H9 (cell line): ENCODE data around the gene ITGA1. TPM values are rescaled to one million over a fixed set of nuclear protein-coding genes. Genes with fewer than 3 reads are reported as not detected.

Experiments
- DNase-seq: peaks from one replicate; pipeline ENCODE4 v3.0.0-alpha.2; 2017
- H2AFZ ChIP-seq: one replicate; pipeline ENCODE4 v1.6.1; 2013; ENCODE audit warnings: mild to moderate bottlenecking, low read length, control low read depth, moderate library complexity
- H2AK5ac ChIP-seq: 2 replicates; pipeline ENCODE4 v1.6.1; 2013; ENCODE audit warnings: low read length, control low read depth, mixed read lengths; ENCODE audit not compliant: insufficient read length
- H2BK120ac ChIP-seq: one replicate; pipeline ENCODE4 v1.6.1; 2013; ENCODE audit warnings: low read depth, mild to moderate bottlenecking, low read length, control low read depth, inconsistent platforms; ENCODE audit not compliant: poor library complexity, severe bottlenecking
- H2BK12ac ChIP-seq: 2 replicates; pipeline ENCODE4 v1.6.1; 2013; ENCODE audit warnings: low read length, control low read depth, mixed read lengths, low read depth; ENCODE audit not compliant: insufficient read length
- H2BK15ac ChIP-seq: 2 replicates; pipeline ENCODE4 v1.6.1; 2013; ENCODE audit warnings: low read depth, low read length, control low read depth
- H2BK20ac ChIP-seq: one replicate; pipeline ENCODE4 v1.6.1; 2013; ENCODE audit warnings: low read depth, mild to moderate bottlenecking, low read length, control low read depth, inconsistent platforms; ENCODE audit not compliant: poor library complexity, severe bottlenecking
- H2BK5ac ChIP-seq: 2 replicates; pipeline ENCODE4 v1.6.1; 2013; ENCODE audit warnings: low read length, control low read depth, mixed read lengths; ENCODE audit not compliant: insufficient read length
- H3K14ac ChIP-seq: 2 replicates; pipeline ENCODE4 v1.6.1; 2013; ENCODE audit warnings: low read length, control low read depth; ENCODE audit not compliant: insufficient read depth
- H3K18ac ChIP-seq: 2 replicates; pipeline ENCODE4 v1.6.1; 2013; ENCODE audit warnings: low read depth, mild to moderate bottlenecking, mixed read lengths, low read length, control low read depth; ENCODE audit not compliant: insufficient read length
- H3K23ac ChIP-seq: 2 replicates; pipeline ENCODE4 v1.6.1; 2013; ENCODE audit warnings: low read length, control low read depth, mixed read lengths, low read depth; ENCODE audit not compliant: insufficient read length
- H3K23me2 ChIP-seq: 2 replicates; pipeline ENCODE4 v1.6.1; 2013; ENCODE audit warnings: low read depth, mild to moderate bottlenecking, mixed read lengths, low read length, control low read depth; ENCODE audit not compliant: insufficient read length, poor library complexity, severe bottlenecking
- H3K27ac ChIP-seq: 2 replicates; pipeline ENCODE4 v1.5.1; 2013; ENCODE audit warnings: low read length, control low read depth, mixed read lengths, low read depth; ENCODE audit not compliant: insufficient read length
- H3K27me3 ChIP-seq: 2 replicates; pipeline ENCODE4 v1.6.1; 2013; ENCODE audit warnings: low read length, control low read depth, inconsistent platforms; ENCODE audit not compliant: insufficient read depth
- H3K4ac ChIP-seq: 2 replicates; pipeline ENCODE4 v1.6.1; 2013; ENCODE audit warnings: low read depth, mild to moderate bottlenecking, control low read depth, inconsistent platforms, low read length, moderate library complexity
- H3K4me1 ChIP-seq: 2 replicates; pipeline ENCODE4 v1.6.1; 2013; ENCODE audit warnings: low read length, control low read depth, inconsistent platforms; ENCODE audit not compliant: insufficient read depth
- H3K4me2 ChIP-seq: 2 replicates; pipeline ENCODE4 v1.6.1; 2013; ENCODE audit warnings: low read length, control low read depth, mixed read lengths; ENCODE audit not compliant: insufficient read length, insufficient read depth
- H3K56ac ChIP-seq: 2 replicates; pipeline ENCODE4 v1.6.1; 2013; ENCODE audit warnings: low read depth, mild to moderate bottlenecking, mixed read lengths, low read length, control low read depth; ENCODE audit not compliant: insufficient read length
- H3K79me1 ChIP-seq: 2 replicates; pipeline ENCODE4 v1.6.1; 2013; ENCODE audit warnings: low read depth, mild to moderate bottlenecking, moderate library complexity, low read length, control low read depth, inconsistent platforms; ENCODE audit not compliant: insufficient read depth, poor library complexity, severe bottlenecking
- H3K79me2 ChIP-seq: 2 replicates; pipeline ENCODE4 v1.6.1; 2013; ENCODE audit warnings: low read length, control low read depth, inconsistent platforms; ENCODE audit not compliant: insufficient read depth
- H3K9ac ChIP-seq: 2 replicates; pipeline ENCODE4 v1.6.1; 2013; ENCODE audit warnings: low read length, control low read depth, mixed read lengths; ENCODE audit not compliant: insufficient read length; ENCODE audit errors: extremely low read depth
- H3K9me3 ChIP-seq: one replicate; pipeline ENCODE4 v1.6.1; 2013; ENCODE audit warnings: low read depth, low read length, inconsistent platforms; ENCODE audit not compliant: control insufficient read depth
- H3T11ph ChIP-seq: one replicate; pipeline ENCODE4 v1.6.1; 2013; ENCODE audit warnings: mild to moderate bottlenecking, low read length, control low read depth, inconsistent platforms
- H4K20me1 ChIP-seq: one replicate; pipeline ENCODE4 v1.6.1; 2013; ENCODE audit not compliant: control insufficient read depth, insufficient read length, insufficient read depth
- H4K5ac ChIP-seq: 2 replicates; pipeline ENCODE4 v1.6.1; 2013; ENCODE audit warnings: low read depth, mild to moderate bottlenecking, mixed read lengths, low read length, control low read depth; ENCODE audit not compliant: insufficient read length
- H4K8ac ChIP-seq: replicated peaks from 2 replicates; pipeline ENCODE4 v1.6.1; 2013; ENCODE audit warnings: low read length, control low read depth, mixed read lengths, low read depth; ENCODE audit not compliant: insufficient read length
- H4K91ac ChIP-seq: 2 replicates; pipeline ENCODE4 v1.6.1; 2013; ENCODE audit warnings: low read depth, mild to moderate bottlenecking, moderate library complexity, mixed read lengths, low read length, control low read depth; ENCODE audit not compliant: insufficient read length
- H3K27ac Mint-ChIP-seq, 3 experiments: 2 replicates in 2 of 3; 3 replicates in 1 of 3; pipeline ENCODE4 v1.8.0; 2020 to 2021; ENCODE audit warnings: mixed read lengths in 3 of 3, mild to moderate bottlenecking in 1 of 3, moderate library complexity in 1 of 3
- H3K27me3 Mint-ChIP-seq: 2 replicates; pipeline ENCODE4 v1.8.0; 2021; ENCODE audit warnings: low read depth, mild to moderate bottlenecking, moderate library complexity, mixed read lengths
- H3K36me3 Mint-ChIP-seq, 3 experiments: 2 replicates in 2 of 3; 3 replicates in 1 of 3; pipeline ENCODE4 v1.8.0; 2020 to 2021; ENCODE audit warnings: low read depth in 3 of 3, mixed read lengths in 3 of 3; ENCODE audit not compliant: insufficient read depth in 1 of 3
- H3K4me1 Mint-ChIP-seq, 2 experiments: 2 replicates each; pipeline ENCODE4 v1.8.0; 2020; ENCODE audit warnings: mixed read lengths in 2 of 2
- H3K4me3 Mint-ChIP-seq, 2 experiments: 2 replicates in 1 of 2; 3 replicates in 1 of 2; pipeline ENCODE4 v1.8.0; 2020 to 2021; ENCODE audit warnings: mild to moderate bottlenecking in 2 of 2, mixed read lengths in 2 of 2, moderate library complexity in 1 of 2
- H3K9me3 Mint-ChIP-seq, 2 experiments: 2 replicates in 1 of 2; 3 replicates in 1 of 2; pipeline ENCODE4 v1.8.0; 2020; ENCODE audit warnings: mild to moderate bottlenecking in 2 of 2, mixed read lengths in 2 of 2, moderate library complexity in 1 of 2
- WGBS: extraction: QIAGEN DNeasy Blood & Tissue Kit; methylation state at CpG from one replicate; pipeline ENCODE4 v1.1.7; 2013; ENCODE audit warnings: missing lambda C conversion rate, low lambda C conversion rate, mixed read lengths; ENCODE audit not compliant: insufficient read length; ENCODE audit errors: extremely low coverage; 5-methylcytosine and 5-hydroxymethylcytosine counted together
- total RNA-seq: library from RNA; stranded (reverse); gene quantifications from 2 replicates; pipeline ENCODE4 v1.2.1, GENCODE V29; 2021
- TF ChIP-seq, protein P1 (sequence below): fragments of 200-600 bp; sonication (generic); conservative IDR thresholded peaks from 3 replicates; pipeline ENCODE4 v1.8.0; 2021; ENCODE audit warnings: antibody characterized with exemption, mild to moderate bottlenecking

Gene ITGA1
- total RNA-seq, 1 experiment from 2014 or later = 3.9 TPM

- H3K79me1 ChIP-seq = no peaks in the 10 kb centered on the region
- no peak overlapping the region for H4K5ac ChIP-seq
- H2AFZ ChIP-seq = no peak overlapping the region
- H2BK15ac ChIP-seq = no peak overlapping the region
- H3K27ac ChIP-seq = no peak overlapping the region
- H2BK5ac ChIP-seq = no peak overlapping the region
- no peak overlapping the region for H3K18ac ChIP-seq
- H3K4ac ChIP-seq = no peak overlapping the region
- H2BK120ac ChIP-seq = no peak overlapping the region
- no peak overlapping the region for H3K27ac Mint-ChIP-seq
- no CpG with 5 or more reads among the region's 2 CpGs for WGBS
- no peaks in the 10 kb centered on the region for H3K9me3 Mint-ChIP-seq
- H3K4me2 ChIP-seq = no peak overlapping the region
- no peak overlapping the region for H3K9ac ChIP-seq
- no peak overlapping the region for H3K56ac ChIP-seq
- no peaks in the 10 kb centered on the region for H3K4me1 ChIP-seq
- H2BK12ac ChIP-seq = no peak overlapping the region
- H3K27me3 Mint-ChIP-seq = no peaks in the 10 kb centered on the region
- no peaks in the 10 kb centered on the region for H3K4me1 Mint-ChIP-seq
- no peak for DNase-seq
- no peaks in the 10 kb centered on the region for H3K9me3 ChIP-seq
- H4K8ac ChIP-seq = no peak overlapping the region
- no peak overlapping the region for H2BK20ac ChIP-seq
- H3T11ph ChIP-seq = no peak overlapping the region
- H3K23me2 ChIP-seq = no peaks in the 10 kb centered on the region
- no peak overlapping the region for H2AK5ac ChIP-seq
- TF ChIP-seq, protein P1, sequence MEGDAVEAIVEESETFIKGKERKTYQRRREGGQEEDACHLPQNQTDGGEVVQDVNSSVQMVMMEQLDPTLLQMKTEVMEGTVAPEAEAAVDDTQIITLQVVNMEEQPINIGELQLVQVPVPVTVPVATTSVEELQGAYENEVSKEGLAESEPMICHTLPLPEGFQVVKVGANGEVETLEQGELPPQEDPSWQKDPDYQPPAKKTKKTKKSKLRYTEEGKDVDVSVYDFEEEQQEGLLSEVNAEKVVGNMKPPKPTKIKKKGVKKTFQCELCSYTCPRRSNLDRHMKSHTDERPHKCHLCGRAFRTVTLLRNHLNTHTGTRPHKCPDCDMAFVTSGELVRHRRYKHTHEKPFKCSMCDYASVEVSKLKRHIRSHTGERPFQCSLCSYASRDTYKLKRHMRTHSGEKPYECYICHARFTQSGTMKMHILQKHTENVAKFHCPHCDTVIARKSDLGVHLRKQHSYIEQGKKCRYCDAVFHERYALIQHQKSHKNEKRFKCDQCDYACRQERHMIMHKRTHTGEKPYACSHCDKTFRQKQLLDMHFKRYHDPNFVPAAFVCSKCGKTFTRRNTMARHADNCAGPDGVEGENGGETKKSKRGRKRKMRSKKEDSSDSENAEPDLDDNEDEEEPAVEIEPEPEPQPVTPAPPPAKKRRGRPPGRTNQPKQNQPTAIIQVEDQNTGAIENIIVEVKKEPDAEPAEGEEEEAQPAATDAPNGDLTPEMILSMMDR = no peak
- H3K79me2 ChIP-seq = no peaks in the 10 kb centered on the region
- H3K23ac ChIP-seq = no peak overlapping the region
- no peak overlapping the region for H4K91ac ChIP-seq
- no peak overlapping the region for H3K4me3 Mint-ChIP-seq
- no peak overlapping the region for H3K14ac ChIP-seq
- H4K20me1 ChIP-seq = no peaks in the 10 kb centered on the region
- H3K36me3 Mint-ChIP-seq = no peaks in the 10 kb centered on the region; a peak in 1 of 7 replicates
- H3K27me3 ChIP-seq = no peaks in the 10 kb centered on the region
These were observed 98.5 kb downstream of the ITGA1 start for GRCh38 chr5:52886206-52886605.
